HepG2 (cell line): ENCODE results near the gene RGS14. TPM values are rescaled to one million over a fixed set of nuclear protein-coding genes. Genes with fewer than 3 reads are reported as not detected.

Source experiments
- ATRX ChIP-seq: sonication (generic); formaldehyde crosslinking; IDR thresholded peaks from 2 replicates; pipeline ENCODE4 v1.4.0; 2020; ENCODE audit warnings: missing genetic modification reagents, borderline replicate concordance
- CHD2 ChIP-seq: IDR thresholded peaks from 2 replicates; pipeline ENCODE4 v1.6.1; 2011; ENCODE audit warnings: low read depth, low read length, improper control_type of control experiment
- EZH2 ChIP-seq: conservative IDR thresholded peaks from 2 replicates; pipeline ENCODE4 v1.6.1; 2012; ENCODE audit warnings: mild to moderate bottlenecking, low read depth, low read length, moderate library complexity
- HCFC1 ChIP-seq: fragments of 150-350 bp; IDR thresholded peaks from 2 replicates; pipeline ENCODE4 v1.6.1; 2014; ENCODE audit warnings: low read depth, low read length
- HOMEZ ChIP-seq: IDR thresholded peaks from 2 replicates; pipeline ENCODE4 v1.6.1; 2016; ENCODE audit warnings: low read depth
- MEIS1 ChIP-seq: sonication (generic); formaldehyde crosslinking; IDR thresholded peaks from 2 replicates; pipeline ENCODE4 v1.9.0; 2021; ENCODE audit warnings: mild to moderate bottlenecking, missing genetic modification reagents, moderate library complexity, borderline replicate concordance
- MXD3 ChIP-seq: IDR thresholded peaks from 2 replicates; pipeline ENCODE4 v1.6.1; 2016; ENCODE audit warnings: mild to moderate bottlenecking, missing biosample characterization, missing genetic modification reagents
- NCOA2 ChIP-seq: sonication (generic); formaldehyde crosslinking; IDR thresholded peaks from 2 replicates; pipeline ENCODE4 v1.8.0; 2022; ENCODE audit warnings: inconsistent platforms
- NPAS2 ChIP-seq: sonication (generic); formaldehyde crosslinking; IDR thresholded peaks from 2 replicates; pipeline ENCODE4 v1.8.0; 2022; ENCODE audit warnings: mild to moderate bottlenecking, missing genetic modification reagents, borderline replicate concordance
- NR2F6 ChIP-seq, 2 experiments: IDR thresholded peaks; 2 replicates each; pipeline ENCODE4 v1.6.1; 2016; ENCODE audit warnings: antibody characterized with exemption in 1 of 2, mild to moderate bottlenecking in 1 of 2
- RBAK ChIP-seq: sonication (generic); formaldehyde crosslinking; IDR thresholded peaks from 2 replicates; pipeline ENCODE4 v1.5.1; 2020; ENCODE audit warnings: mild to moderate bottlenecking, missing genetic modification reagents
- SNAPC4 ChIP-seq: sonication (generic); formaldehyde crosslinking; IDR thresholded peaks from 2 replicates; pipeline ENCODE4 v1.4.0; 2020; ENCODE audit warnings: mild to moderate bottlenecking, missing genetic modification reagents
- SP4 ChIP-seq: sonication (generic); formaldehyde crosslinking; IDR thresholded peaks from 2 replicates; pipeline ENCODE4 v1.8.1; 2023; ENCODE audit warnings: mild to moderate bottlenecking, missing genetic modification reagents
- ZBTB38 ChIP-seq: sonication (generic); formaldehyde crosslinking; IDR thresholded peaks from 2 replicates; pipeline ENCODE4 v1.5.1; 2020; ENCODE audit warnings: mild to moderate bottlenecking, missing genetic modification reagents
- ZNF282 ChIP-seq: fragments of 450-650 bp; IDR thresholded peaks from 2 replicates; pipeline ENCODE4 v1.6.1; 2018; ENCODE audit not compliant: partially characterized antibody
- ZNF441 ChIP-seq: sonication (generic); formaldehyde crosslinking; IDR thresholded peaks from 2 replicates; pipeline ENCODE4 v1.7.0; 2021; ENCODE audit warnings: missing genetic modification reagents, borderline replicate concordance
- ZNF563 ChIP-seq: sonication (generic); formaldehyde crosslinking; IDR thresholded peaks from 2 replicates; pipeline ENCODE4 v1.8.0; 2022; ENCODE audit warnings: mild to moderate bottlenecking, moderate library complexity, missing genetic modification reagents
- ZNF766 ChIP-seq: sonication (generic); formaldehyde crosslinking; IDR thresholded peaks from 2 replicates; pipeline ENCODE4 v1.5.0; 2020; ENCODE audit warnings: missing genetic modification reagents, borderline replicate concordance
- ZUFSP ChIP-seq: sonication (generic); formaldehyde crosslinking; IDR thresholded peaks from 2 replicates; pipeline ENCODE4 v1.9.0; 2021; ENCODE audit warnings: missing genetic modification reagents, mild to moderate bottlenecking, borderline replicate concordance
- polyA plus RNA-seq, 8 experiments: library from polyadenylated mRNA; depleted of rRNA in 3 of 8; stranded (reverse) in 7 of 8; unstranded in 1 of 8; fragments of >200 nt; fragmentation: Illumina TruSeq in 4 of 8; extraction: Trizol in 4 of 8; gene quantifications; 2 replicates each; pipeline versions ENCODE4 v1.2.1 to v1.2.3, GENCODE V29; 2011 to 2016; ENCODE audit warnings: low read depth in 4 of 8, missing spikeins in 1 of 8, mixed read lengths in 1 of 8; ENCODE audit not compliant: insufficient read depth in 1 of 8
- total RNA-seq, 5 experiments: library from RNA; depleted of rRNA; stranded (reverse); fragments of >200 nt; fragmentation: Illumina TruSeq; extraction: Trizol; gene quantifications; 2 replicates each; pipeline ENCODE4 v1.2.3, GENCODE V29; 2016; ENCODE audit warnings: low read depth in 1 of 5

Gene RGS14
- total and polyA plus RNA-seq, 2 of the 13 experiments (the other 11 are each of a cell fraction or from before 2014, with no cell fraction given), result 11.1 to 17.2 TPM

- TF ChIP-seq ZUFSP (CRISPR knock-in tag), result no peak
- peak; percentile 55; the same call in 1 of the 2 replicates for TF ChIP-seq SP4
- TF ChIP-seq NR2F6 (IDR thresholded peaks at IDR 0.05), result no peak
- TF ChIP-seq NR2F6 (CRISPR knock-in tag; IDR thresholded peaks at IDR 0.05), result no peak
- TF ChIP-seq ZBTB38 (CRISPR knock-in tag), result no peak
- TF ChIP-seq ZNF766 (CRISPR knock-in tag), result no peak
- TF ChIP-seq NCOA2 (CRISPR knock-in tag), result no peak
- no peak for TF ChIP-seq CHD2
- TF ChIP-seq MEIS1 (CRISPR knock-in tag), result peak; percentile 82; the same call in 1 of the 2 replicates
- no peak for TF ChIP-seq HCFC1
- TF ChIP-seq ZNF563 (CRISPR knock-in tag), result peak; percentile 29; the same call in 1 of the 2 replicates
- TF ChIP-seq ATRX (CRISPR knock-in tag), result no peak
- TF ChIP-seq EZH2, result no peak
- no peak for TF ChIP-seq SNAPC4 (CRISPR knock-in tag)
- TF ChIP-seq HOMEZ, result peak; percentile 15; the same call in 1 of the 2 replicates
- no peak for TF ChIP-seq MXD3 (CRISPR knock-in tag)
- no peak for TF ChIP-seq ZNF441 (CRISPR knock-in tag)
- TF ChIP-seq NPAS2 (CRISPR knock-in tag), result no peak
- no peak for TF ChIP-seq ZNF282
- TF ChIP-seq RBAK (CRISPR knock-in tag), result no peak
Measured at GRCh38 chr5:177366528-177367322, 9.0 kb downstream of the RGS14 start (continued).
